ENCODE measurements around the gene INPP1.

Gene INPP1

DNA sequence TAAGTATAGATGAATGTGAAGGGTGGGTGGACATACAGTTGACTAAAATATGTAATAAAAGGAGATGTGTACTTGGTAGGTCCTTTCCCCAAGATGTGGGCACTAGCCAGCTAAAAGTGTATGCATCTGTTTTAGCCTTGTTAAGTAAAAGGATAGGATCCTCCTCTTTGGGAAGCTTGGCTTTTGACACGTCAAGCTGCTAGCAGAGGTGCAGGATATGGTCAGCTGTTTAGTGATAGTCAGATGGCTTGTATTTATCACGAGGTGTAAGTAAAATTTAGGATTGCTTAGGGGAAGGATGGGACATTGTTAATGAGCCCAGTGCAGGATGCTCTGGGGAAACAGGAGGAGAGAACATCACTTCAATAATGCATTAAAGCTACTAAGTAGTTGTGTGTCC, 66.2 kb downstream of the INPP1 start:
- no peak for DNase-seq

DNA sequence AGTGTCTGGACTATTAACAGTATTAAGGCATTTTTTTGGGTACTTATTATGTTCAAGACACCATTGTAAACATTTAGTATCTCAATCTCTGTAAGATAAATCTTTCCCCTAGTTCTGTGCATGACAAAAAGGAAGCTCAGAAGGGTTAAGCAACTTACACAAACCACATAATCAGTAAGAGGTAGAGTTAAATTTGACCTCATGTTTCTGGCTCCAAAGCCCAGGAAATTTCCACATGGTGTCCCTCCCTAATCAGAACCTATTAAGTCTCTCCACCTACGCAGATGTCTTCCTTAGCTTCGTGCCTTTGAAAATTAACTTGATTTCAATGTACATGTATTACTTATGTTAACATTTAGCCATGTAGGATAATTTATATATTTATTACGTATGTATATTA, 66.8 kb downstream of the INPP1 start:
- DNase-seq, result no peak

DNA sequence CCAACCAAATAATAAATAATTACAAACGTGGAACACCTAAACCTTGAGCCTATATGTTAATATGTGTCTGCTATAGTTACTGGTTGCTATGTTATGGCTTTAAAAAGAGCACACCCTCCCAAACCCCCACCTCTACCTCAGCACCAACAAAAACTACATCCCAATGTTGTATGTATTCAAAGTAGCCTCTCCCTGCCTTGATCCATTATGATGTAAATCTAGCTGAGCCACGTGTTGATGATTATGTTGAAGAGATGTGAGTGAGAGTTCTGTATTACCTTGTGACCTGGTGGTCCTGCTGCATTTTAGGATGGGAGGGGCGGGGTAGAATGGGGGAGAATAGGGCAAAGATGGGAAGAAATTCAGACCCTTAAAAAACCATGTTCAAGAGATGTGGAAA, 69.6 kb downstream of the INPP1 start:
- no peak for DNase-seq

DNA sequence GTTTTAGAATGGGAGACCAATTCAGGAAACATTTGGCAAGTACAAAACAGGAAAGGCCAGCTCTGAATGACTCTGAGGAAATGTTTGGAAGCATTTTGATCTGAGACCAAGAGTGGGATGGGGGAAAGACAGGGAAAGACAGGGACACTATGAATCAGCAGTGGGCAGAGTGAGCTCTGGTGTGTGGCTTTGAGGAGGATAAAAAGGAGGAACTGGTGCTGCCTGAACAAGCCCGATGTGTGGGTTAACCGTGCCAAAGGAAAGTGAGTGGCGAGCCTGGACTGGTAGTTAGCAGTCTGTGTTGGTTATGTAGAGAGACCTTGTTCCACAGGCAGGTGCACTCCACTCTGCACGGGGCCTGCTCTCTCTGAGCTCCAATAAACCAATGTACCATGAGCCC, 70.0 kb downstream of the INPP1 start:
- DNase-seq, result no peak

DNA sequence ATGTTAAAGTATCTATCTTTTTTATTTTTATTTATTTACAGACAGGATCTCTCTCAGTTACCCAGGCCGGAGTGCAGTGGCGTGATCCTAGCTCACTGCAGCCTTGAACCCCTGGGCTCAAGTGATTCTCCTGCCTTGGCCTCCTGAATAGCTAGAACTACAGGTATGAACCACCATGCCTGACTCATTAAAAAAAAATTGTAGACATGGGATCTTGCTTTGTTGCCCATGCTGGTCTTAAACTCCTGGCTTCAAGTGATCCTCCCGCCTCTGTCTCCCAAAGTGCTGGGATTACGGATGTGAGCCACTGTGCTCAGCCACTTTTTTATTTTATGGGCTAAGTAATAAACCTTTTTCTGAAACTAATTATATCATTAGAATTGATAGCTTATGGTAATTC, 71.9 kb downstream of the INPP1 start:
- DNase-seq, result no peak

DNA sequence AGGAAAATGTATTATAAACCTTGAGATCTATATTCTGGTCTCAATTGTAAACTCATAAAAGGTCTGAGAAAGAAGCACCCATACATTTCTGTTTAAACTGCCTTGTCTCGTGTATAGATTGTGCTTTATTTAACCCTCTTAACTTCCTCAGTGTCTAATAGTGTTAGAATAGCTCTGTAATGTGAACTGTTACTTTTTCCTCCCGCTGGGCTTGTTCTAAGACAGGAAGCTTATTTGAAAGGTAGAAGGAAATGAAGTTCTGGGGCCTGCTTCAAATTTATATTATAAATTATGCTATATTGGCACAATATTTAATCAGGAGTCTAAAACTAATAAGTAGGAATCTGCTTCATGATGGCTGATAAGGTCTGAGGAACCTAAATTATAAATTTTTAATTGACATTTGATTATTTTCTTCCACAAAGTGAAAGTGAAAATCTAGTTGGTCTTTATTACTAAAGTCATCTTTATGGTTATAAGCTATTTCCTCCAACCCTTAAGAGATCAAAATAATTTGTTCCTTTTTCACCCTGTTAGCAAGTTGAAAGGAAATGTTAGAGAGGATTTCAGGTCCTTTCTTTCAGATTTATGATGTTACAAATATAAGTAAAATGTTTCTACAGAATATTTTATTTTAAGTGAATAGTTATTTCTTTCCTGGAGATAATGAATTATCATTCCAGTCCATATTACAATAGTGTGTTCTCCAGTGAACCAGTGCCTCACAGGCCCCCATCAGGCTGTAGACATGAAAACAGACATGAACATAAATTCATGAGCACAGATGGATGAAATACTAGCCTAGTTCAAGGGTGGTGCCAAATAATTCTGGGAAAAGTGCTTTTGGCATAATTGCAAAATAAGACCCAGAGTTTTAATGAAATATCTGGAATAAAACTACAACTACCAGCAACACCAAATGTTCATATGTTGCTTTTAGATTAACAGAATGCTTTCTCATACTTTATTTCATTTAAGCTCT, 72.7 kb downstream of the INPP1 start:
- DNase-seq, result no peak

DNA sequence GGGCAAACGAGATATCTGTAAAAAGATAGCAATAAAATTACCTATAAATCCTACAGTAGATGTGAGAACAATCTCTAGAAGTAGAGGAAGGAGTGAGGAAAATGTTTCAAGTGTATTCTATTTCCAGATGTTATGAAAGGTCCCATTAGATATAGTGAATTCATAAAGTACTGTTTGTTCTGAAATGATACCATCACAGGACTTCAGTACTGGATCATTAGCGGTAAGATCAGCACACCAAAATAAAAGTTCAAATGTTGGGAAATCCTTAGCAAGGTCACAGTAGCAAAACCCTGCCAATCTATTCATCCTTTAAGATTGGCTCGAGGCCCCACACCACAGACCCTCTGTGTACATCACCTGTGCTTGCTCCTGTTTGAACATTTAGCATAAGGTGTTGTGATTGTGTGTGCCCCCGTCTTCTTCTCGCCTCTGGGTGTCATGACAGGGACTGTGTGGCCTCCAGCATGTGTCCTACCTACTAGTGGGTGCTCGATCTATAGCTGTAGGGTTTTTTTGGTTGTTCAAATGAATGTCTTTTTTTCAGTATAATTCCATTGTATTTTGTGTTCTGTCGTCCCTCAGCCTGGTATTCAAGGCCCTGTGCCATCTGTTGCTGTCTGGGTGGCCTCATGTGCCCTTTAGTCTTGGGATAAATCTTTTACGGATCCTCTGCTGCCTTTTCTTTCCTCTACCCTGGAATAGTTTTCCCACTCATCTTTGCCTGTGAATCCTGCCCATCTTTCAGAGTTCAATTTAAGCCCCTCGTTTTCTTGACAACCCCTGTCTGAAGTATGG, 73.9 kb downstream of the INPP1 start:
- DNase-seq, result no peak

DNA sequence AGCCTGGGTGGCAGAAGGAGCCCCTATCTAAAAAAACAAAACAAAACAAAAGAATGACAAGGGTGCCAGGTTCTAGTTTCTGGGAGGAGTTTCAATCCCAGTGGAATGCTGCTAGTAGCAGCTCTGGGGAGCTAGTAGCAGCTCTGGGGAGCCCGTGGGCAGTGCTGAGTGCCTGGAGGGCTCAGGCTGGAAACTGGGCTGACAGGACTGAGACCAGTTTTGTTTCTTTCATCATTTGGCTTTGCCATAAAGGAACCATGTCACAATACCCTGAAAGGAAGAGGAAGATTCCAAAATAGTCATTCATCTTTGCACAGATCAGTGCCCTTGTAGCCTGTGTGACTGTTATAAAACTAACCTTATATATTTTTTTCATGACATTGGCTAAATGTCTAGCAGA, 75.3 kb downstream of the INPP1 start:
- DNase-seq, result no peak

DNA sequence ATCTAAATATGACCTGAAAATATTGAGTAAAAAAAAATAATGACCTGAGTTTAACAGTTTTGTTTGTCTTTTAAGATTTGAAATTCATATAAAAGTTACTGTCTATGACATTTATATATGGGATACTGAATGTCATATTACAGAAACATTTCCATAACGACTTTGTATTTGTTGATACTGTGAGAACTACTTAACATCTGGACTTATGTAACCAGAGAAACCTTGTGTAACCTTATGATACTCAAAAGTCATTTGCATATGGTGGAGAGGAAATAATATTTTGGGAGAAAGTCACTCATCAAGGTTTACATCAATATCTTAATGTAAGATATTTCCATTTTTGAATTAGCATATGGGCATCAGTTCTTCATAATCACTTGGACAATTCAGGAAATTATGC, 77.4 kb downstream of the INPP1 start:
- DNase-seq, result no peak
